Prostate gland (tissue), 2 donors: ENCODE data around the gene RNU1-3.

ENCODE experiments used
- POLR2A ChIP-seq: fragments of 450-650 bp; IDR thresholded peaks from one replicate; pipeline ENCODE4 v1.6.1; 2016; ENCODE audit warnings: antibody characterized with exemption, mild to moderate bottlenecking
- POLR2AphosphoS5 ChIP-seq: sonication (generic); formaldehyde crosslinking; IDR thresholded peaks from one replicate; pipeline ENCODE4 v1.6.1; 2017; ENCODE audit warnings: antibody characterized with exemption
- TF ChIP-seq, protein P1 (sequence below), 4 experiments: fragments of 200-600 bp in 2 of 4; fragments of 450-650 bp in 2 of 4; sonication (generic) in 2 of 4; IDR thresholded peaks; 1 replicate in 3 of 4; 2 replicates in 1 of 4; pipeline ENCODE4 v1.5.1; 2016 to 2019; ENCODE audit warnings: antibody characterized with exemption in 4 of 4, mild to moderate bottlenecking in 2 of 4, moderate library complexity in 2 of 4

DNA sequence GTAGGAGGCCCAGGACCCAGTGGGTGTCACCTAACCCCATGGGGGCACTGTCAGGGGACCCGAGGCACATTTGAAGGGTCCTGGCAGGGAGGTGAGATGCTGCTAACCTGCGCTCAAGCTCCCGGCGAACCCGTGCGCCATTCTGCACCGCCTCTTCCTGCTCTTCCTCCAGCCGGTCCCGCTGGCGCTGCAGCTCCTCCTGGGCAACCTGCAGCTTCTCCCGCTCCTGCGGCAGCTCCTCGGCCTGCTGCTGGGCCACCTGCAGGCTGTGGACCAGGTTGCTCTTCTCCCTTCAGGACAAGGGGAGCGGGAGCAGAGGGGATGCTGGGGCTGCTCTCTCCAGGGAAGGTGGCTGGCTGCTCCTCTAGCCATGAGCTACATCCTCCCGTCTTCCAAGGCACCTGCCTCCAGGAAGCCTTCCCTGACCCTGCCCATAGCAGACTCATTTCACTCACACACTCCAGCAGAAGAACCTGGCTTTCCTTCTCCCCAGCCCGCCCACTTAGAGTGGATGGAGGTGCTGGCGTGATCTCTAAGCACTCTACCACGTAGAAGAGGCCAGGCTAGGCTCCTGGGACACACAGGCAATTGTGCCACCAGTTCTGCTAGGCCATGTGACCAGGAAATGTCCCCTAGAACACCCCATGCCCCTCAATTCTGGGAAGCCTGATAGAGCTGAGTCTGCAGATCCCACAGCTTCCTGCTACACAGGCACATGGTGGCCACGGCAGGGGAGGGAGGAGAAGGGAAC, 38.2 kb downstream of the RNU1-3 start:
- TF ChIP-seq, protein P1, sequence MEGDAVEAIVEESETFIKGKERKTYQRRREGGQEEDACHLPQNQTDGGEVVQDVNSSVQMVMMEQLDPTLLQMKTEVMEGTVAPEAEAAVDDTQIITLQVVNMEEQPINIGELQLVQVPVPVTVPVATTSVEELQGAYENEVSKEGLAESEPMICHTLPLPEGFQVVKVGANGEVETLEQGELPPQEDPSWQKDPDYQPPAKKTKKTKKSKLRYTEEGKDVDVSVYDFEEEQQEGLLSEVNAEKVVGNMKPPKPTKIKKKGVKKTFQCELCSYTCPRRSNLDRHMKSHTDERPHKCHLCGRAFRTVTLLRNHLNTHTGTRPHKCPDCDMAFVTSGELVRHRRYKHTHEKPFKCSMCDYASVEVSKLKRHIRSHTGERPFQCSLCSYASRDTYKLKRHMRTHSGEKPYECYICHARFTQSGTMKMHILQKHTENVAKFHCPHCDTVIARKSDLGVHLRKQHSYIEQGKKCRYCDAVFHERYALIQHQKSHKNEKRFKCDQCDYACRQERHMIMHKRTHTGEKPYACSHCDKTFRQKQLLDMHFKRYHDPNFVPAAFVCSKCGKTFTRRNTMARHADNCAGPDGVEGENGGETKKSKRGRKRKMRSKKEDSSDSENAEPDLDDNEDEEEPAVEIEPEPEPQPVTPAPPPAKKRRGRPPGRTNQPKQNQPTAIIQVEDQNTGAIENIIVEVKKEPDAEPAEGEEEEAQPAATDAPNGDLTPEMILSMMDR (IDR thresholded peaks at IDR 0.05), result no peak
- TF ChIP-seq POLR2AphosphoS5, result no peak
- no peak for TF ChIP-seq POLR2A
